Astrocyte of the spinal cord (primary cell): ENCODE results near the gene GNA14.

Experiments
- DNase-seq: peaks from one replicate; pipeline ENCODE4 v3.0.0; 2011; ENCODE audit warnings: low read depth, low spot score
- H3K4me3 ChIP-seq: 2 replicates; pipeline ENCODE4 v1.5.1; 2011; ENCODE audit warnings: low read depth, mild to moderate bottlenecking, low read length, moderate library complexity
- in situ Hi-C: cut with HindIII; loops from 2 replicates; pipeline ENCODE4 v1.10.0; 2017; ENCODE audit warnings: low sequenced_read_pairs
- TF ChIP-seq, protein P1 (sequence below): IDR thresholded peaks from 2 replicates; pipeline ENCODE4 v1.5.1; 2012; ENCODE audit warnings: low read depth, mild to moderate bottlenecking, low read length, inconsistent platforms

GNA14 gene

DNA sequence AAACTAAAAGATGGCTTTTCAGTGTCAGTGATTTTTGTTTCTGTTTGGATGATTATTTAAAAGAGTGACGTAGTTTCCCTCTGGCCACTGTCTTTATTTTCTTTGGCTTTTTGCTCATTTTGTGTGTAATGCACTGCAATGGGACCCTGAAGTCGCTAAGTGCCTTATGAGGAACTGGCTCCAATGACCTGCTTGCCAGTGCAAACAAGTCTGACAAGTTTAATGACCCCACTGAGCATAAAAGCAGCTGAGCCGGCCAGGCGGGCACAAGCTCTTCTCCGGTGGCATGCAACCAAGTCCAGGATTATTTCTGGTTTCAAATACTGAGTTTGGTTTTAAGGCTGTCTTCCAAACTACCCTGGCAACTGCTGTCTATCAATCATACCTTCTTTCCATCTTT, 15.6 kb upstream of the GNA14 start:
- in situ Hi-C loops = no loop called here
- TF ChIP-seq, protein P1, sequence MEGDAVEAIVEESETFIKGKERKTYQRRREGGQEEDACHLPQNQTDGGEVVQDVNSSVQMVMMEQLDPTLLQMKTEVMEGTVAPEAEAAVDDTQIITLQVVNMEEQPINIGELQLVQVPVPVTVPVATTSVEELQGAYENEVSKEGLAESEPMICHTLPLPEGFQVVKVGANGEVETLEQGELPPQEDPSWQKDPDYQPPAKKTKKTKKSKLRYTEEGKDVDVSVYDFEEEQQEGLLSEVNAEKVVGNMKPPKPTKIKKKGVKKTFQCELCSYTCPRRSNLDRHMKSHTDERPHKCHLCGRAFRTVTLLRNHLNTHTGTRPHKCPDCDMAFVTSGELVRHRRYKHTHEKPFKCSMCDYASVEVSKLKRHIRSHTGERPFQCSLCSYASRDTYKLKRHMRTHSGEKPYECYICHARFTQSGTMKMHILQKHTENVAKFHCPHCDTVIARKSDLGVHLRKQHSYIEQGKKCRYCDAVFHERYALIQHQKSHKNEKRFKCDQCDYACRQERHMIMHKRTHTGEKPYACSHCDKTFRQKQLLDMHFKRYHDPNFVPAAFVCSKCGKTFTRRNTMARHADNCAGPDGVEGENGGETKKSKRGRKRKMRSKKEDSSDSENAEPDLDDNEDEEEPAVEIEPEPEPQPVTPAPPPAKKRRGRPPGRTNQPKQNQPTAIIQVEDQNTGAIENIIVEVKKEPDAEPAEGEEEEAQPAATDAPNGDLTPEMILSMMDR = no peak
- DNase-seq = peak; percentile 41
- no peak overlapping the region for H3K4me3 ChIP-seq

DNA sequence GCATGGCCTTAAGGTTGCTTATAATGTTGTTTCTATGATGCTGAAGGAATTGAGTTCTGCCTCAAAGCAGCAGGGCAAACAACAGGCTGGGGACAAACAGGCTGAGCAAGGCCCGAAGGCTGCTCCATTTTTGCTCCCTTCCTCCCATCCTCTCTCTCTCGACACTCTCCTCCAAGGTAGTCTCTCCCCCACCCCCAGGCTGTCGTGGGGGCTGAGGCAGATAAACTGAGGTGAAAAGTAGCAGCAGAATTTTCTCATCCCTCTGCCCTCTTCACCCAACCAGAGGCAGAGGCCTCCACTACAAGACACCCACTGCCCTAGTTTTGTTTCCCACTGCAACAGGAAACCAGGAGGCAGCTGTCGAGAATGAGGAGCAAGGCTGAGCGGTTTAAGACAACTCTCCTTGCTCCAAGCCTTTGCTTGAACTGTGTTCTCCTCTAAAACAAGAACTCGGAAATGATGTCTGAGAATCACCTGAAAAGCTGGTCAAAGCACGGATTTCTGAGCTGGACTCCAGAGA, 13.5 kb upstream of the GNA14 start:
- in situ Hi-C loops = no loop called here
- H3K4me3 ChIP-seq = no peak overlapping the region
- TF ChIP-seq, protein P1 = no peak
- no peak for DNase-seq

DNA sequence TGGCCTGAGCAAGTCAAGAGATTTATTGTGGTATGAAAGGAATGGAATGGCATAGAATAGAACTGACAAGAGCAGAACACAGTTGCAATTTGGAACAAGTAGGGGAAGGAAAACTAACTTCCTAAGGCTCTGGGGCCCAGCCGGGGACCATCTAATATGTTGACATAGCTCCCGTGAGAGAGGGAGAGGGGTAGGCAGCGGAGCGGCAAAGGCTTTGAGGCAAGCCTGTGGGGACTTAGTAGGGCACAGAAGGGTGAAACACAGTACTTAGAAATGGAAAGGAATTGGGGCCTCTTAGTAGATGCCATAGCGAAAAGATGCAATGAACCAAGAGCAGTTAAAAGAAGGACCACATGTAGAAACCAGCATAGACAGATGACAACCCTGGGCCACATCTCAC, 11.8 kb upstream of the GNA14 start:
- no peak for DNase-seq
- TF ChIP-seq, protein P1 = no peak
- no peak overlapping the region for H3K4me3 ChIP-seq
- in situ Hi-C loops = no loop called here

DNA sequence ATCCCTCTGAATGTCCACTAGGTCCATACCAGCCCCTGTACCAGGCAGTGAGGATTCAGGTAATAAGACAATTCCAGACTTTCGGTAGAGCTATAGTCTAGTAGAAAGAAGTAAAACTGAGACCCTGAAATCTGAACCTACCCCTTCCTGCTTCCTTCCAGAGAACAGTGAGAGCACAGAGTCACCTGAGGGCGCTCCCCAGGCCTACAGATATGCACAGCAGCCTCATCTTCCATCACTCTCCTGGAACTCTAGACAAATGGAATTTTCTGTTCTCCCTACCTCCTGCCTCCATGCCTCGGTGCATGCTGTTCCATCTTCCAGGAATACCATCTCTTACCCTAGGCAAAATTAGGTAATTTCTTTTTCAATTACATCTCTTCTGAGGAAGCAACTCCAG, 3.1 kb upstream of the GNA14 start:
- no peak for DNase-seq
- TF ChIP-seq, protein P1 = no peak
- H3K4me3 ChIP-seq = no peak overlapping the region
- in situ Hi-C loops = no loop called here

DNA sequence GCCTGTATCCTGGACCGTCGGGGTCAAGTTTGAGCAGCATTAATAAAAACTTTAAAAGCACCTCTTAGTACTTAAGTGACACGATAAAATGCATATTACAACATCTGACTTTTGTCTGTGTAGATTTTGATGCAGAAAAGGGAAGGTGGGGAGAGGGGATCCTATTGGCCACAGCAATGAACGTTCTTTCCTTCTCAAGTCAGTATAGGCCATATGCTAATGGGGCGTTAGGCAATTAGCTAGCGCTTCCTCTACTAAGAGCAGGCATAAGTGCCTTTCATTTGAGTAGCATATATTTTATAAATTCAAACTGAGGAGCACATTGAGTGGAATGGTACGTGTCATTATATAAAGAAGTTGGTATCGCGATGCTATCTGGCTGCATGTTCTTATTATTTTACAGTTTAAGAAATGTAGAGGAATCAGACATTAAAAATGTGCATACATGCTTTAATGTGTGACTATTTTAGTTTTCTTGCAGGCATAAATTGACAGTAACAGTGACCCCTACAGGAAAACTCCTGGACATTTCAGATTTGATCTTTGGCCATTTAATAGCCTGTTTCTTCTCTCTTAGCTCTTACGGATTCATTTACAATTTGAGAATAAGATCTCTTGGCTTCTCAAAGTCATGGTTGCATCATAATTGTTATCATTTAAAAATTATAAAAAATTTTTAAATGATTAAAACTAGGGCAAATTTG, 1.1 kb upstream of the GNA14 start:
- peak; percentile 54 for DNase-seq
- TF ChIP-seq, protein P1 = peak; percentile 49
- peak overlapping the region; percentile 45 for H3K4me3 ChIP-seq
- in situ Hi-C loops = no loop called here

DNA sequence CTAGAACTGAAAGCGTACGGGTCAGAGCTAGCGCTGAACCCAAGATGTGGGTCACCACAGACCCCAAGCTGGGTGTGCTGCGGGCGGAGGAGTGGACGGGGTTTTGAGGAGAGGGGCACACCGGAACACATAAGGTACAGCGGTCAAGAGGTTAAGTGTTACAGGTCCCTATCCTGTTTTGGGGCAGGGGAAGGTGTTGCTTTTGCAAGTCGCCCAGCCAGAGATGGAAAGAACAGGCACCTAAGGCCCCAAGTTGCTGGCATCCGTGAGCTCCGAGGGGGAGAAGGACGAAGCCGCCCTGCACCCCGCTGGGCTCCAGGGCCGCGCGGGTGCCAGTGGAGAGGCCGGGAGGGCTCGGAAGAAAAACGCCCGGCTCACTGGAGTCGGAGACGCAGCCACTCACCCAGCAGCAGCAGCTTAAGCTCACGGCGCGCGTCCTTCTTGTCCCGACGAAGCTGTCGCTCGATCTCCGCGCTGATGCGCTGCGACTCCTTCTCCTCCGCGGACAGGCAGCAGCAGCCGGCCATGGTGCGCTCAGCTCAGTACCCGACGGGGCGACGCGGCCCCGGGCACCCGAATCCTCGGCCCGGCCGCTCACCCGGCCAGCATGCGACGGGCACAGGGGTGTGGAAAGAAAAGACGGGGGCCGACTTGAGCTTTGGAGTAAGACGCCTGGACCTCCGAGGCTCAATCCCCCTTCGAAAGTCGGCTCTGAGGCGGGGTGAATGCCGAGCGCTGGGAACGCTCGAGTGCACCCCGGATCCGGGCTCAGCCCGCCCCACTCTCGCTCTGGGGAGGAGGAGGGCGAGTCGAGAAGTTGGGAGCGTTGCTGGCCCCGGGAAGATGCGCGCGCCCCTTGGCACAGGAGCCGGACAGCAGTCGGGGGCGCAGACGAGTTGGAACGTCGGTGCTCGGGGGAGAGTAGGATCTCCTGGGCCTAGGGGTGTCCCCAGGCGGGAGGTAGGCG, 572 bp downstream of the GNA14 start:
- peak overlapping the region; percentile 45 for H3K4me3 ChIP-seq
- in situ Hi-C loops = no loop called here
- TF ChIP-seq, protein P1 = no peak
- peak; percentile 27 for DNase-seq
